ENCODE data around the gene STAM.
A peak's percentile ranks its signal among the peaks of the same experiment; 100 is the strongest.

Gene STAM

DNA sequence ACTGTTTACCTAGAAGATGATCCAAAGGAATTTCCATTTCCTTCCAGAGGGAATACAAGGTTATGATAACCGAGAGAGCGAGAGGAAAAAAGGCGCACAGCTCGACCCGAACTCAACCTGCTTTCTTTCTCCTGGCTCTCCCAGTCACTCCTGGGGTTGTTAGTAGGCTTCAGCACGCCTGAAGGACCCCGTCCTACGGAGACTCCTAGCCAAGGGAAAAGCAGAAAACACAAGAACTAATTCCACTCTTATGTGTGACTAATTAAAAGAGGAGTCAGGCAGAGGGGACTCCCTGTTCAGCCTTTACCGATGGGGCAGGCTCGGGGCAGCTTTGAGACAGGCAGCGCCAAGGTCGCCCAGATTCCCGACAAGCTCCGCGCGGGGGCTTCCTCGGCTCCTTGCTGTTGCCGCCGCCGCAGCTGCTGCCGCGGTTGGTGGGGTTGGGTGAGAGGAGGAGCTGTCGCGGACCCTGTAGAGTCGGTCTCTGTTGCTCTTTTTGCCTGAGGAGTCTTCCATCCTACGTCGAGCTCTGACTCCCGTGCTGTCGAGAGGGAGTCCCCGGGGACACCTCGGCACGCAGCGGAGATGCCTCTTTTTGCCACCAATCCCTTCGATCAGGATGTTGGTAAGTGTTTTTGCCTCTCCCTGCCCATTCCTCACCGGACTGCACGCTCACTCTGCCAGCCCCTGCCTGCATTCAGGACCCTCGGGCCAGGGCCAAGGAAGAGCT, at the start of gene STAM:
STAM (plus strand) TSS at position 397 of the 730 bp plus-strand sequence; CDS start at position 586, 189 bp downstream.
- peak; percentile 97 for DNase-seq (ENCODE audit: low read depth)
- Histone ChIP-seq H3K27me3 (replicated peaks; ENCODE audit: control insufficient read depth, insufficient read depth, low read length) (no peaks in the 10 kb centered on the region), H3K4me3 (ENCODE audit: low read length) (peak within 1 kb of the TSS; percentile 95), H3K9me3 (ENCODE audit: control insufficient read depth, low read length) (peaks cover 3% of the 10 kb centered on the region), H3K4me1 (ENCODE audit: control insufficient read depth, insufficient read depth, low read length) (peaks cover 25% of the 10 kb centered on the region), H3K9ac (ENCODE audit: low read length) (peak within 1 kb of the TSS; percentile 95), H3K36me3 (ENCODE audit: control insufficient read depth, insufficient read depth, low read length, severe bottlenecking) (no peaks in the 10 kb centered on the region)

DNA sequence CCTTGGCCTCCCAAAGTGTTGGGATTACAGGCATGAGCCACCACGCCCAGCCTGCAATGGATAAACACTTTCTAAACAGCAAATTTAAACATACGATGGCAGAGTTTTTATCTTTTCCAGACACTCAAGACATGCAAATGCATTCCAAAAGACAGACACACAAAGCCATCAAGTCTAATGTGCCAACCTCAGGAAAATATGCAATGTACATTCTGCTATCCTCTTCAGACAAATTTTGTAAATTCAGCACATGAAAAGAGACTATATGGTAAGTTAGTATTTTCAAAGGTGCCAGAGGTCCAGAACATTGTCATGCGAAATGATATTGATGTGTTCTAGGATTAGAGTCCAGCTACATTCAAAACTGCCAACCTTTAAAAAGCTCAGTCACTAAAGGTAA, 46.6 kb upstream of the STAM start:
- no peaks in the 10 kb centered on the region for H3K4me1 ChIP-seq (ENCODE audit: control insufficient read depth, insufficient read depth, low read length)
- no peak overlapping the region for H3K4me3 ChIP-seq (ENCODE audit: low read length)
- no peak for DNase-seq (ENCODE audit: low read depth)
- no peaks in the 10 kb centered on the region for H3K9me3 ChIP-seq (ENCODE audit: control insufficient read depth, low read length)
- no peaks in the 10 kb centered on the region for H3K27me3 ChIP-seq (replicated peaks; ENCODE audit: control insufficient read depth, insufficient read depth, low read length)
- no peak overlapping the region for H3K9ac ChIP-seq (ENCODE audit: low read length)
- H3K36me3 ChIP-seq (ENCODE audit: control insufficient read depth, insufficient read depth, low read length, severe bottlenecking) = peaks cover 8% of the 10 kb centered on the region

DNA sequence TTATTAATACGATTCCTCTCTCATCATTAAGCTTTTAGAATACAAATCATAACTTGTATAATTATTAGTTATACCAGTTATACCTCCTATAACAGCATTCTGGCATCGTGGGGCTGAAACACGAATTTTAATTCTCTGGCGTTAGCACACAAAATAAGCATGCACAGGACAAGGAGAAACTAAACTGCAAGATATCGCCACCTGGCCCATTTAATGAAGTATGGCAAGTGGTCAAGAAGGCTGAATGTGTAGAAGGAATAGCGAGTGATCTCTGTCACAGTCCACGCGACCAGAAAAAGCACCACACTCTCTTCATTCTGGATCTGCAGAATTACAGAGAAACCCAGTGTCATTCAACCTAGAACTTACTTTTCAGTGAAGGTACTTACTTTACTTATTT, 44.9 kb upstream of the STAM start:
- H3K9ac ChIP-seq (ENCODE audit: low read length) = no peak overlapping the region
- peaks cover 17% of the 10 kb centered on the region for H3K36me3 ChIP-seq (ENCODE audit: control insufficient read depth, insufficient read depth, low read length, severe bottlenecking)
- no peaks in the 10 kb centered on the region for H3K4me1 ChIP-seq (ENCODE audit: control insufficient read depth, insufficient read depth, low read length)
- no peaks in the 10 kb centered on the region for H3K9me3 ChIP-seq (ENCODE audit: control insufficient read depth, low read length)
- DNase-seq (ENCODE audit: low read depth) = peak; percentile 43
- H3K27me3 ChIP-seq (replicated peaks; ENCODE audit: control insufficient read depth, insufficient read depth, low read length) = no peaks in the 10 kb centered on the region
- H3K4me3 ChIP-seq (ENCODE audit: low read length) = no peak overlapping the region

DNA sequence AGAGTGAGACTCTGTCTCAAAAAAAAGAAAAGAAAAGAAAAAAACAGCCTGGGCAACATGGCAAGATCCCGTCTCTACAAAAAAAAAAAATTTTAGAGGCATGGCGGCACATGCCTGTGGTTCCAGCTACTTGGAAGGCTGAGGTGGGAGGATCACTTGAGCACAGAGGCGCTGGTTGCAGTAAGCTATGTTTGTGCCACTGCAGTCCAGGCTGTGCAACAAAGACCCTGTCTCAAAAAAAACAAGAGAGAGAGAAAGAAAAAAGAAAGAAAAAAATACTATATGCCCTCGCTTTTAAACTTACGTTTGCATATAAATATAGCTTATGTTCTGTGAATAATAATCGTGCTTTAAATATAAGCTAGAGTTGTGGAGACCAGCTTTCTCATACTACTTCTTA, 38.0 kb upstream of the STAM start:
- H3K9me3 ChIP-seq (ENCODE audit: control insufficient read depth, low read length) = no peaks in the 10 kb centered on the region
- H3K4me1 ChIP-seq (ENCODE audit: control insufficient read depth, insufficient read depth, low read length) = no peaks in the 10 kb centered on the region
- H3K27me3 ChIP-seq (replicated peaks; ENCODE audit: control insufficient read depth, insufficient read depth, low read length) = no peaks in the 10 kb centered on the region
- DNase-seq (ENCODE audit: low read depth) = no peak
- no peak overlapping the region for H3K9ac ChIP-seq (ENCODE audit: low read length)
- H3K36me3 ChIP-seq (ENCODE audit: control insufficient read depth, insufficient read depth, low read length, severe bottlenecking) = peaks cover 20% of the 10 kb centered on the region
- no peak overlapping the region for H3K4me3 ChIP-seq (ENCODE audit: low read length)

DNA sequence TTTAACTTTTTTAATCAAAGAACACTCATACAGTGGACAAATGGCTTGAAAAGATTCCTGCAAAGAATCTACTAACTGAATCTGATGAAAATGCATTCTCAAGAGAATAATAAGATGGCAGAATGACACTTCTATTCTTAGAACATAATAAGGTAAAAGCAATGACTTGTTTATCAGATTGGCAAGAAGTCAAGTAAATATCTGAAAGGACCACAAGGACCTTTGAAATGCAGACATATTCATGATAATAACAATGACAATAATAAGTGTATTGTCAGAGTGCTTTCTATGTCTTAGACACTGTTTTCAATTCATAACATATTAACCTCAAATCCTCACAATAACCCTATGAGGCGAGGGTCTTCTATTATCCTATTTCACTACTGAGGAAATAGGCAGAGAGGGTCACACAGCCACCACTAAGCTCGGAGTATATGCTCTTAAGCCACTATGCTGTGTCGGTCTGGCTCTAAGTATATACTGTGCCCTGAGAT, 37.4 kb upstream of the STAM start:
- no peaks in the 10 kb centered on the region for H3K4me1 ChIP-seq (ENCODE audit: control insufficient read depth, insufficient read depth, low read length)
- H3K36me3 ChIP-seq (ENCODE audit: control insufficient read depth, insufficient read depth, low read length, severe bottlenecking) = peaks cover 18% of the 10 kb centered on the region
- H3K9ac ChIP-seq (ENCODE audit: low read length) = no peak overlapping the region
- DNase-seq (ENCODE audit: low read depth) = no peak
- H3K9me3 ChIP-seq (ENCODE audit: control insufficient read depth, low read length) = no peaks in the 10 kb centered on the region
- no peaks in the 10 kb centered on the region for H3K27me3 ChIP-seq (replicated peaks; ENCODE audit: control insufficient read depth, insufficient read depth, low read length)
- H3K4me3 ChIP-seq (ENCODE audit: low read length) = no peak overlapping the region

DNA sequence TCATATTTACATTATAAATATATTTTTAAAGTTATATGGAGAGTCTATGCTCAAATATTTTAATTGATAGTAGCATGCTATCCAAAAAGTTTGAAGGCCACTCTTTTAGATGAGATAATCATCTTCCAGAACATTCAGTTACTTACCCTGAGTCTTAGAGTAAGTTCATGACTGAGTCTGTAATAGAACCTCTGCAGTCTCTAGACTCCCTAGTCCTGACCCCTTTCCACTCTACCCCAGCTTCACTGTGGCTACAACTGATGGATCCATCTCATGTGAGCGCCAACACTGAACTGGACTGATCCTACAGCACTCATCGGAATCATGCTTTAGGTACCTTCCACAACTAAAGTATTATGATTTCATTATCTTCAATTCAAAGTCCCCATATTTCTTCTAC, 36.9 kb upstream of the STAM start:
- no peaks in the 10 kb centered on the region for H3K27me3 ChIP-seq (replicated peaks; ENCODE audit: control insufficient read depth, insufficient read depth, low read length)
- no peaks in the 10 kb centered on the region for H3K4me1 ChIP-seq (ENCODE audit: control insufficient read depth, insufficient read depth, low read length)
- peaks cover 17% of the 10 kb centered on the region for H3K36me3 ChIP-seq (ENCODE audit: control insufficient read depth, insufficient read depth, low read length, severe bottlenecking)
- H3K9me3 ChIP-seq (ENCODE audit: control insufficient read depth, low read length) = no peaks in the 10 kb centered on the region
- H3K4me3 ChIP-seq (ENCODE audit: low read length) = no peak overlapping the region
- no peak for DNase-seq (ENCODE audit: low read depth)
- H3K9ac ChIP-seq (ENCODE audit: low read length) = no peak overlapping the region

DNA sequence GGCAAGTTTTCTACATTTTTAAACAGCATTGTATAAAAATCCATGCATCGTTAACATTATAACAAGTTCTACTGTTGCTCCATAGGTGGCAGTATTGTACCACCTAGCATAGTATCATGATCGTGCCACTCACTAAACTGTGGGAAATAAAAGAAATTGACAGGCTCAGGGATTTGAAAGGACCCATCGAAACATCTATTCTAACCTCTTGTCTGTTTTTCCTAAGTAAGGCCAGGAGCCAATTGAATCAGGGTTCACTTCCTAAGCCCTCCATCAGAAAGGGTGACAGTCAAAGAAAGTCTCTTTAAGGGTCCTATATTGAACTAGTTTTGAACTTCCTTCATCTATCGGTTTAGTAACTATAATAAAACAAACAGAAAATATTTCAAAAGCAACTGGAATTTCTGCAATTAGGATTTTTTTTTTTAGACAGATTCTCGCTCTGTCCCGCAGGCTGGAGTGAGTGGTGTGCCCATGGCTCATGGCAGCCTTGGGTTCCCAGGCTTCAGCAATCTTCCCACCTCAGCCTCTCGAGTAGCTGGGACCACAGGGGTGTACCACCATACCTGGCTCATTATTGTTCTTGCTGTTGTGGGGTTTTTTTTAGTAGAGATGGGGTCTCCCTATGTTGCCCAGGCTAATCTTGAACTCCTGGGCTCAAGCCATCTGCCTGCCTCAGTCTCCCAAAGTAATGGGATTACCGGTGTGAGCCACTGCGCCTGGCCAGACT, 36.2 kb upstream of the STAM start:
- Histone ChIP-seq H3K36me3 (ENCODE audit: control insufficient read depth, insufficient read depth, low read length, severe bottlenecking) (peaks cover 13% of the 10 kb centered on the region), H3K9me3 (ENCODE audit: control insufficient read depth, low read length) (no peaks in the 10 kb centered on the region), H3K9ac (ENCODE audit: low read length) (peak overlapping the region; percentile 16), H3K4me1 (ENCODE audit: control insufficient read depth, insufficient read depth, low read length) (no peaks in the 10 kb centered on the region), H3K4me3 (ENCODE audit: low read length) (no peak overlapping the region), H3K27me3 (replicated peaks; ENCODE audit: control insufficient read depth, insufficient read depth, low read length) (no peaks in the 10 kb centered on the region)
- peak; percentile 83 for DNase-seq (ENCODE audit: low read depth)

DNA sequence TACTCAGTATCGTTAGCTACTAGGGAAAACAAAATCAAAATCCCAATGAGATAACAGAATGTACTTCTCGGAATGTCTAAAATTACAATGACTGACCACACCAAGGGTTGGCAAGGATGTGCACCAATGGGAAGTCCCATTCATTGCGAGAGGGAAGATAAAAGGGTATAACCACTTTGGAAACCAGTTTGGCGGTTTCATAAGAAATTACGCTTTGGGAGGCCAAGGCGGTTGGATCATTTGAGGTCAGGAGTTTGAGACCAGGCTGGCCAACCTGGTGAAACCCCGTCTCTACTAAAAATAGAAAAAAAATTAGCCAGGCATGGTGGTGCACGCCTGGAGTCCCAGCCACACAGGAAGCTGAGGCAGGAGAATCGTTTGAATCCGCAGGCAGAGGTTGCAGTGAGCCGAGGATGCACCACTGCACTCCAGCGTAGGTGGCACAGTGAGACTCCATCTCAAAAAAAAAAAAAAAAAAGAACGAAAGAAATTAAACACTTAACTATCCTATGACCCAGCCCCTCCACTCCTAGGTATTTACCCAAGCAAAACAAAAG, 34.4 kb upstream of the STAM start:
- Histone ChIP-seq H3K9ac (ENCODE audit: low read length) (no peak overlapping the region), H3K9me3 (ENCODE audit: control insufficient read depth, low read length) (no peaks in the 10 kb centered on the region), H3K4me3 (ENCODE audit: low read length) (no peak overlapping the region), H3K27me3 (replicated peaks; ENCODE audit: control insufficient read depth, insufficient read depth, low read length) (no peaks in the 10 kb centered on the region), H3K4me1 (ENCODE audit: control insufficient read depth, insufficient read depth, low read length) (no peaks in the 10 kb centered on the region), H3K36me3 (ENCODE audit: control insufficient read depth, insufficient read depth, low read length, severe bottlenecking) (peaks cover 5% of the 10 kb centered on the region)
- DNase-seq (ENCODE audit: low read depth) = no peak

DNA sequence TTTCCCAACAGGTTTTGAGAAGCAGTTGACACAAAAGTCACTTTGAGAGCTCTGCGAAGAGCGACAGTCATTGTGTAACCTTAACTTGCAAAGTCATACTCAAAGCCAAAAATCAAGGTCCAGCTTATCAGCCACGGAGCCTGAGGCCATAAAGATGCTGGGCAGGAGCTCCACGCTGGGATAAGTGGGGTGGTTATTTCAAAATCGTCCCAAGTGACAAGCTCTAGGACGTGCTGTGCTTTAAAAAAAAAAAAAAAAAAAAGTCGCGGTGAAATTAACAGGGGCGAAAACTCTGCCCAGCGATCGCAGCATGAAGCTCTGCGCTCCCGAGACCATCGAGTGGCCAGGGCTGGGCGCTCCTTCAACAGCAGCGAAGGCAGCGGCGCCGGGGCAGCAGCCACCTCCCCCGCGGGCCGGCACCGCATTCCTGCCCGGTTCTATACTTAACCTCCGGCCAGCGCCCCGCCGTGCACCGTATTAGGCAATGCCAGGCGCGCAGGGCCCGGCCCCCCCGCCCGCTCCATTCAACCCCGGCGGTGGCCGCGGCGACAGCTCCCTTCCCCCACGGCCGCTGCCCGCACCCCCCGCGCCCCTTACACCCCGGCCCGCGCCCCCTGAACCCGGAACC, 27.4 kb upstream of the STAM start:
- Histone ChIP-seq H3K36me3 (ENCODE audit: control insufficient read depth, insufficient read depth, low read length, severe bottlenecking) (no peaks in the 10 kb centered on the region), H3K9ac (ENCODE audit: low read length) (peak overlapping the region; percentile 86), H3K4me3 (ENCODE audit: low read length) (peak overlapping the region; percentile 90), H3K27me3 (replicated peaks; ENCODE audit: control insufficient read depth, insufficient read depth, low read length) (no peaks in the 10 kb centered on the region), H3K9me3 (ENCODE audit: control insufficient read depth, low read length) (no peaks in the 10 kb centered on the region), H3K4me1 (ENCODE audit: control insufficient read depth, insufficient read depth, low read length) (peaks cover 3% of the 10 kb centered on the region)
- peak; percentile 87 for DNase-seq (ENCODE audit: low read depth)

DNA sequence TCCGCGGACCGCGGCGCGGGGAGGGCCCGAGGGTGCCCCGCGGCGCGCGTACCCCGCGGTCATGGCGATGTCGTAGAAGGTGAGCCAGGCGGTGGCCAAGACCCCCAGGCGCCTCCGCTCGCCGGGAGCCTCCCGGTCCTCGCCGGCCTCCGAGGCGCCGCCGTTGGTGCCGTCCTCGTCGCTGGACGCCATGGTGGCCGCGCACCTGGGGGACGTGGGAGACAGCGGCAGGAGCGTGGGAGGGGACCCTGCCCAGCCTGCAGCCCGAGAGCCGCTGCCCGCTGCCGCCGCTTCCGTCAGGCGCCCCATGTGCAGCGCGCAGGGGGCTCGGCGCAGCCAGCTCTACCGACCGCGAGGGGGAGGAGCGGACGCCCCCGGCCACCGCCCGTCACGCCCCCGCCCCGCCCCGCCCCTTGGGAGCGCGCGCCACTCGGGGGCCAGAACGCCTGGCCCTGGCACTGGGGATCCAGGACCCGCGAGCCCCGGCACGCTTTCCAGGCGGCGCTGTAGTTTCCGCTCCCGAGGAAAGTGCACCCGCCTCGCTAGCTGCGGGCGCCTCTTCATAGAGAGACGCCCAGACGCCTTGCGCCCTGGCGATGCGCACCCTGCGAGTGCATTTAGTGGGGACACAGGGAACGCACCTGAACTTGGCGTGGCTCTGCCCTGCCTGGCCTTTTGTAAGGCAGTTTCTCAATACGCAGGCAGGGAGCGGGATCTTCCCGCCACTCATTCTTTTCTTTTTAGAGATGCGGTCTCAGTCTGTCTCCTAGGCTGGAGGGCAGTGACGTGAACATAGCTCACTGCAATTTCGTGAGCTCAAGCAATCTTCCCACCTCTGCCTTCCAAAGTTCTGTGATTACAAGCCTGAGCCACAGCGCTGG, 26.7 kb upstream of the STAM start, which contains the start of gene HACD1:
HACD1 (minus strand) TSS at position 344 of the 881 bp plus-strand sequence; CDS start at position 309, 35 bp downstream.
- no peaks in the 10 kb centered on the region for H3K36me3 ChIP-seq (ENCODE audit: control insufficient read depth, insufficient read depth, low read length, severe bottlenecking)
- no peaks in the 10 kb centered on the region for H3K27me3 ChIP-seq (replicated peaks; ENCODE audit: control insufficient read depth, insufficient read depth, low read length)
- DNase-seq (ENCODE audit: low read depth) = peak; percentile 83

More for the DNA sequence above, 26.7 kb upstream of the STAM start, which contains the start of gene HACD1:
- peak within 1 kb of the TSS; percentile 86 for H3K9ac ChIP-seq (ENCODE audit: low read length)
- H3K4me1 ChIP-seq (ENCODE audit: control insufficient read depth, insufficient read depth, low read length) = peaks cover 3% of the 10 kb centered on the region
- peak within 1 kb of the TSS; percentile 90 for H3K4me3 ChIP-seq (ENCODE audit: low read length)
- H3K9me3 ChIP-seq (ENCODE audit: control insufficient read depth, low read length) = no peaks in the 10 kb centered on the region
